ENCODE measurements around the gene SLC26A1.

GRCh38 chr4:1009542-1010394 is 16.6 kb upstream of the SLC26A1 start:
- TF ChIP-seq CENPX (CRISPR knock-in tag; IDR thresholded peaks at IDR 0.05) (no peak), PHF8 (CRISPR knock-in tag; IDR thresholded peaks at IDR 0.05) (no peak; the same call in none of the 2 replicates), HCFC1 (IDR thresholded peaks at IDR 0.05; ENCODE audit: low read depth, low read length) (peak; percentile 31; the same call in 1 of the 2 replicates), FOXA3 (CRISPR knock-in tag; IDR thresholded peaks at IDR 0.05) (no peak), SP1 (IDR thresholded peaks at IDR 0.05) (no peak), SP1 (CRISPR knock-in tag; IDR thresholded peaks at IDR 0.05) (peak; percentile 16; the same call in 1 of the 2 replicates), ATF3 (CRISPR knock-in tag; IDR thresholded peaks at IDR 0.05) (no peak; the same call in 1 of the 2 replicates), CREB1 (IDR thresholded peaks at IDR 0.05) (no peak), CREB1 (CRISPR knock-in tag; IDR thresholded peaks at IDR 0.05) (no peak), EZH2 (conservative IDR thresholded peaks at IDR 0.05; ENCODE audit: low read depth, low read length) (no peak), CTCF (CRISPR knock-in tag; IDR thresholded peaks at IDR 0.05) (no peak), ZNF839 (CRISPR knock-in tag; IDR thresholded peaks at IDR 0.05; ENCODE audit: borderline replicate concordance) (peak; percentile 41; the same call in 1 of the 2 replicates), REPIN1 (CRISPR knock-in tag; IDR thresholded peaks at IDR 0.05; ENCODE audit: borderline replicate concordance, low read depth) (no peak), FOXP4 (CRISPR knock-in tag; IDR thresholded peaks at IDR 0.05) (no peak), HMG20B (CRISPR knock-in tag; conservative IDR thresholded peaks at IDR 0.05) (no peak)

All from HepG2 (cell line).